Lower leg skin (tissue), 4 donors: ENCODE measurements around the gene SPAG9. TPM values are rescaled to one million over a fixed set of nuclear protein-coding genes. Genes with fewer than 3 reads are reported as not detected.

Experiments used
- DNase-seq, 2 donors: peaks; one replicate each; pipeline ENCODE4 v3.0.0-alpha.2; 2019; ENCODE audit warnings: low spot score in 2 of 2
- H3K4me3 ChIP-seq: fragments of 200-600 bp; sonication (generic); 2 replicates; pipeline ENCODE4 v1.5.1; 2017; ENCODE audit warnings: mild to moderate bottlenecking, low read depth; ENCODE audit not compliant: poor library complexity, severe bottlenecking
- POLR2A ChIP-seq, 2 donors: fragments of 450-650 bp; IDR thresholded peaks; one replicate each; pipeline ENCODE4 v1.6.1; 2016 to 2017; ENCODE audit warnings: antibody characterized with exemption in 2 of 2, mild to moderate bottlenecking in 1 of 2, moderate library complexity in 1 of 2
- whole genome bisulfite sequencing, 2 donors: methylation state at CpG; one replicate each; pipeline ENCODE4 v1.1.5; 2018; 5-methylcytosine and 5-hydroxymethylcytosine counted together
- intact Hi-C: fragments of 100-400 bp; cut with DNase I; formaldehyde crosslinking; loops from one replicate; pipeline ENCODE4 v1.15.0; 2023; ENCODE audit warnings: low total_unique reads
- total RNA-seq, 4 donors: library from RNA; depleted of rRNA; stranded (reverse); fragments of >200 nt; gene quantifications; one replicate each; pipeline ENCODE4 v1.1.0, GENCODE V29; 2016
- TF ChIP-seq, protein P1 (sequence below), 3 donors: fragments of 450-650 bp; IDR thresholded peaks; one replicate each; pipeline ENCODE4 v1.5.1; 2016; ENCODE audit warnings: antibody characterized with exemption in 3 of 3, mild to moderate bottlenecking in 3 of 3, moderate library complexity in 2 of 3

The SPAG9 gene
- total RNA-seq, 4 donors from 2014 or later = 63.7 to 106 (median 69.3) TPM

DNA sequence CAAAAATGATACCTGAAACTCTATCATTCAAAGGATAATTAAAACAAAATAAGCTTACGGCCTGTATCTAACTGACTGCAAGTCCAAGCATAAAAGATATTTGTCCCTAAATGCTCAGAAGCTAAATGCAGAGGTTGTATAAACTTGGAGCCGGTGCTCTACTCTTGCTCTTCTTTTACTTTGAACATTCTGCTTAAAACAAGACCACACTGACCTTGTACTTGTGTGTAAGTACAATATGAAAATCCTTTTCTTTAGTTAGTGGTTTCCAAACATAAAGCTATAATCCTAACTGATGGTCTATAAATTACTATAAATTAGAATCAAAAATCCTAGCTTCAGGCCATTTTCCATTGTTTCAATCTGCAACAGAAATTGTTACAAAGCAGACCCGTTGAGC lies 74.6 kb downstream of the SPAG9 start:
- intact Hi-C loops = no loop called here
- DNase-seq = no peak
- no peak for TF ChIP-seq POLR2A (IDR thresholded peaks at IDR 0.05)
- TF ChIP-seq, protein P1, sequence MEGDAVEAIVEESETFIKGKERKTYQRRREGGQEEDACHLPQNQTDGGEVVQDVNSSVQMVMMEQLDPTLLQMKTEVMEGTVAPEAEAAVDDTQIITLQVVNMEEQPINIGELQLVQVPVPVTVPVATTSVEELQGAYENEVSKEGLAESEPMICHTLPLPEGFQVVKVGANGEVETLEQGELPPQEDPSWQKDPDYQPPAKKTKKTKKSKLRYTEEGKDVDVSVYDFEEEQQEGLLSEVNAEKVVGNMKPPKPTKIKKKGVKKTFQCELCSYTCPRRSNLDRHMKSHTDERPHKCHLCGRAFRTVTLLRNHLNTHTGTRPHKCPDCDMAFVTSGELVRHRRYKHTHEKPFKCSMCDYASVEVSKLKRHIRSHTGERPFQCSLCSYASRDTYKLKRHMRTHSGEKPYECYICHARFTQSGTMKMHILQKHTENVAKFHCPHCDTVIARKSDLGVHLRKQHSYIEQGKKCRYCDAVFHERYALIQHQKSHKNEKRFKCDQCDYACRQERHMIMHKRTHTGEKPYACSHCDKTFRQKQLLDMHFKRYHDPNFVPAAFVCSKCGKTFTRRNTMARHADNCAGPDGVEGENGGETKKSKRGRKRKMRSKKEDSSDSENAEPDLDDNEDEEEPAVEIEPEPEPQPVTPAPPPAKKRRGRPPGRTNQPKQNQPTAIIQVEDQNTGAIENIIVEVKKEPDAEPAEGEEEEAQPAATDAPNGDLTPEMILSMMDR (IDR thresholded peaks at IDR 0.05) = no peak
- WGBS, 2 donors = 59 to 64% methylated on average over 3 of the region's 3 CpGs
- H3K4me3 ChIP-seq = no peak overlapping the region

DNA sequence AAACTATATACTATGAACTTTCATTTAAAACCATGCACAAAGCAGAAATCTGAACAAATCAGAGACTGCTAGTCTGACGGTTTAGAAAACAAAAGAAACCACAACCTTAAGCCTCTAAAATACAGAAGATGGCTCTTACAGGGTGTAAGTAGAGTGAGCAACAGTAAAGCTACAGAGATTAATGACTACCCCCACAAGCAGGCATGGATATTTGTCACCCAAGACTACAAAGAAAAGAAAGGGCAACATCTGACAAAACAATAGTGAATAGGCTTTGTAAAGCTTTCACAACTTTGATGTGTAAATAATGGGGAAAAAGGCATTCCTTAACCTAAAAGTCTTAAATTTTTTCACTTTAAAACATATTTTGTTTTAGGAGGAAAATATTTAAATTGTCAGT lies 75.0 kb downstream of the SPAG9 start:
- H3K4me3 ChIP-seq = no peak overlapping the region
- no peak for DNase-seq
- WGBS, 2 donors = 68 to 74% methylated on average over 1 of the region's 1 CpG
- TF ChIP-seq, protein P1 (IDR thresholded peaks at IDR 0.05) = no peak
- no peak for TF ChIP-seq POLR2A (IDR thresholded peaks at IDR 0.05)
- intact Hi-C loops = no loop called here

DNA sequence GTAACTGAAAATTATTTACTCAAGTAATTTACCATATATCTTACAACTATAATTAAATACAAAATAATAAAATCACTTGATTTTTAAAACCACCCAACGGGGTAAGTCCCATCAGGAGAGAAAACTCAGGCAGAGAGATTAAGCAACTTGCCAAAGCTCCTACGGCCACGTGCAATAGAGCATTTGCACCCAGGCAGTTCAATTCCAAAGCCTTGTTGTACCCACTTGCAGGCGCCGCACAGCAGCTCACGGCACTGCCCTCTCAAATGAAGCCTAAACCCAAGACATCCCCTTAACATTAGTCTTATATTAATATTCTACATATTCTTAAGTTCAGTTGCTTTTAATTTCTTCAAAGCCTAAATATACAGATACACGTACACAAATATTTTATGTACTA lies 75.7 kb downstream of the SPAG9 start:
- intact Hi-C loops = no loop called here
- TF ChIP-seq, protein P1 (IDR thresholded peaks at IDR 0.05) = no peak
- no peak overlapping the region for H3K4me3 ChIP-seq
- no peak for DNase-seq
- WGBS, 2 donors = 81 to 89% methylated on average over 7 of the region's 7 CpGs

DNA sequence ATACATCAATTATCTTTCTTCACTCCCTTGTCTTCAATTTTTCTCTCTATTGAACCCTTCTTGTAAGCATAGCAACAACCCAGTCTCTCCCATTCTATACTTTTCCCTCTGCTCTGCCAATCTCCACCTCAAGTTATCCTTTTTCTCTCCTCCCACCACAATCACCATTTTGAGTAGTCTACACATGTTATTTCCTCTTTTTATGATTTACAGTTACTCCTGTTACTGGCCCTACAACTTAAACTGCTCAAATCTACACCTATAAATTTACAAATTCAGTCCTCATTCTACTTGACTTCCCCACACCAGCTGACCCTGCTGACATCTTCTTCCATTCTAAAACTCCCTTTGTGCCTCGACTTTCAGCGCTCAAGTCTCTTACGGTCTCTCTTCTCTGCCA lies 84.6 kb downstream of the SPAG9 start:
- TF ChIP-seq, protein P1 (IDR thresholded peaks at IDR 0.05) = no peak
- TF ChIP-seq POLR2A (IDR thresholded peaks at IDR 0.05) = no peak
- WGBS, 2 donors = 94 to 96% methylated on average over 3 of the region's 3 CpGs
- DNase-seq = no peak
- no peak overlapping the region for H3K4me3 ChIP-seq
- intact Hi-C loops = no loop called here

DNA sequence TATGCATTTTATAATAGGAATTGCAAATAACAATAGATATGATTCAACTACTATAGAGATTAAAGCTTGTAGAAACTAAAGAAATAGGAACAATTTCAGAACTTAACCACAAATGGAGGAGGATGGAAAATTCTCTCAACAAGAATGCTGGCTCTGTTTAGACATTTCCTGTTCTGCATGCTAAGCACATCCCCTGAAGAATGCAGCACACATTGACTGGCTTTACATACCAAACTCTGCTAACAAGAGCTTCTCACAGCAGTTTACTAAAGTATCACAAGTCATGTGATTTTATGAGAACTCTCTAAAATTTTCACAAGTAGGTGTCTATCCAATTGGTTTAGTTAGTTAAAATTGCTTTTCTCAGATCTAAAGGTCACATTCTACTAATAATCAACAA lies 85.2 kb downstream of the SPAG9 start:
- TF ChIP-seq, protein P1 (IDR thresholded peaks at IDR 0.05) = no peak
- TF ChIP-seq POLR2A (IDR thresholded peaks at IDR 0.05) = no peak
- intact Hi-C loops = no loop called here
- DNase-seq = no peak
- H3K4me3 ChIP-seq = no peak overlapping the region

DNA sequence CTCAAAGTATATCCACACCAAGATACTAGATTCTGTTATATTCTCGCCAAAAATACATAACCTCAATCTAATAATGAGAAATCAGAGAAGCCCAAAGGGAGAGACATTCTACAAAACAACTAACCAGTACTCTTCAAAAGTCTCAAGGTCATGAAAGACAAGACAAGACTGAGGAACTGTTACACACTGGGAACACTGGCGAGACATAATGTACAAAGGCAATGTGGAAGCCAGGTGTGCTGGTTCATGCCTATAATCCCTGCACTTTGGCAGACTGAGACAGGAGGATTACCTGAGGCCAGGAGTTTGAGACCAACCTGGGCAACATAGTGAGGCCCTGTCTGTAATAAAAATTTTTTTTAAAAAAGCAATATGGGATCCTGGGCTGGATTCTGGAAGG lies 85.9 kb downstream of the SPAG9 start:
- 91% methylated on average over 2 of the region's 2 CpGs for WGBS, 2 donors
- intact Hi-C loops = no loop called here

More for the DNA sequence above, 85.9 kb downstream of the SPAG9 start:
- TF ChIP-seq, protein P1 (IDR thresholded peaks at IDR 0.05) = no peak
- no peak for TF ChIP-seq POLR2A (IDR thresholded peaks at IDR 0.05)
- DNase-seq = no peak
- H3K4me3 ChIP-seq = no peak overlapping the region
